ENCODE measurements around the gene CCPG1. TPM values are rescaled to one million over a fixed set of nuclear protein-coding genes. Genes with fewer than 3 reads are reported as not detected.

The CCPG1 gene
- total RNA-seq, 1 donor, result 250 TPM

DNA sequence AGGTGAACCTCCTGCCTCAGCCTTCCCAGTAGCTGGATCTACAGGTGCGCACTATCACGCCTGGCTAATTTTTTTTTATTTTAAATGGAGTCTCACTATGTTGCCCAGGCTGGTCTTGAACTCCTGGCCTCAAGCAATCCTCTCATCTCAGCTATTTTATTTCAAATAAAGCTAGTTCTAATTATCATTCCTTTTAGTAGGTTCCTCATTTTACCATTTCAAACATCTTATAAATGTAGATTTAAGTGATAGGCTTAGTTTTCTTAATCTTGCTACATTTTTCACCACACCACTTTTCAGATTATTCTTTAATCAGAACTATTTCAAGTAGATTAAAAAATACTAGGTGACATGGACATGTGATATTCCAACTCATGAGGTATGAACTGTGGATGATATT is 58.9 kb downstream of the CCPG1 start:
- no peak overlapping the region for H3K4me3 ChIP-seq (ENCODE audit: insufficient read depth, low read length)
- no peak overlapping the region for H2AFZ ChIP-seq (ENCODE audit: low read length)
- H3K9me3 ChIP-seq (ENCODE audit: low read depth, low read length), result no peaks in the 10 kb centered on the region
- no peaks in the 10 kb centered on the region for H4K20me1 ChIP-seq (ENCODE audit: insufficient read depth, low read length)
- H3K4me1 ChIP-seq (ENCODE audit: insufficient read depth, low read length), result no peaks in the 10 kb centered on the region
- no peaks in the 10 kb centered on the region for H3K79me2 ChIP-seq (ENCODE audit: insufficient read depth, low read length)
- TF ChIP-seq, protein P1, sequence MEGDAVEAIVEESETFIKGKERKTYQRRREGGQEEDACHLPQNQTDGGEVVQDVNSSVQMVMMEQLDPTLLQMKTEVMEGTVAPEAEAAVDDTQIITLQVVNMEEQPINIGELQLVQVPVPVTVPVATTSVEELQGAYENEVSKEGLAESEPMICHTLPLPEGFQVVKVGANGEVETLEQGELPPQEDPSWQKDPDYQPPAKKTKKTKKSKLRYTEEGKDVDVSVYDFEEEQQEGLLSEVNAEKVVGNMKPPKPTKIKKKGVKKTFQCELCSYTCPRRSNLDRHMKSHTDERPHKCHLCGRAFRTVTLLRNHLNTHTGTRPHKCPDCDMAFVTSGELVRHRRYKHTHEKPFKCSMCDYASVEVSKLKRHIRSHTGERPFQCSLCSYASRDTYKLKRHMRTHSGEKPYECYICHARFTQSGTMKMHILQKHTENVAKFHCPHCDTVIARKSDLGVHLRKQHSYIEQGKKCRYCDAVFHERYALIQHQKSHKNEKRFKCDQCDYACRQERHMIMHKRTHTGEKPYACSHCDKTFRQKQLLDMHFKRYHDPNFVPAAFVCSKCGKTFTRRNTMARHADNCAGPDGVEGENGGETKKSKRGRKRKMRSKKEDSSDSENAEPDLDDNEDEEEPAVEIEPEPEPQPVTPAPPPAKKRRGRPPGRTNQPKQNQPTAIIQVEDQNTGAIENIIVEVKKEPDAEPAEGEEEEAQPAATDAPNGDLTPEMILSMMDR (IDR thresholded peaks at IDR 0.05; ENCODE audit: extremely low read depth, low read depth, low read length), result no peak
- no peak overlapping the region for H3K27ac ChIP-seq (ENCODE audit: low read depth, low read length)
- H3K27me3 ChIP-seq (ENCODE audit: insufficient read depth, low read length), result no peaks in the 10 kb centered on the region
- DNase-seq (ENCODE audit: insufficient read length, low spot score, missing footprints), result no peak
- peaks cover 2% of the 10 kb centered on the region for H3K36me3 ChIP-seq (ENCODE audit: insufficient read depth, low read length)
- no peak overlapping the region for H3K4me2 ChIP-seq (ENCODE audit: insufficient read depth, low read length)

DNA sequence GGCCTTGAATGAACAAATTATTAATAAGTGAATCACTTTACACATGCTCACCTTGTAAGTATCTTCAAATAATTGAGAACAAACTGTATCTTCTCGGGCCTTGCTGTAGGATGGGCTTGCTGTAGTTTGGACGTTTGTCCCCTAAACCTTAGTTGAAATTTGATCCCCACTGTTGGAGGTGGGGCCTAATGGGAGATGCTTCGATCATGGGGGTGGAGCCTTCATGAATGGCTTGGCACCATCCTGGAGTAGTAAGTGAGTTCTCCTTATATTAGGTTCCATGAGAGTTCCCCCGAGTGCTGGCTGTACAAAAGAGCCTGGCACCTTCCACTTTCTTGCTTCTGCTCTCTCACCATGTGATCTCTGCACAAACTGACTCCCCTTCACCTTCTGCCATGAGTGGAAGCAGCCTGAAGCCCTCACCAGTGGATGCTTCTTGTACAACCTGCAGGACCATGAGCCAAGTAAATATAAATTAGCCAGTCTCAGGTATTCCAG is 59.8 kb downstream of the CCPG1 start:
- Histone ChIP-seq H3K36me3 (ENCODE audit: insufficient read depth, low read length) (peaks cover 2% of the 10 kb centered on the region), H3K27ac (ENCODE audit: low read depth, low read length) (no peak overlapping the region), H3K4me2 (ENCODE audit: insufficient read depth, low read length) (no peak overlapping the region), H3K79me2 (ENCODE audit: insufficient read depth, low read length) (no peaks in the 10 kb centered on the region), H3K27me3 (ENCODE audit: insufficient read depth, low read length) (no peaks in the 10 kb centered on the region), H2AFZ (ENCODE audit: low read length) (no peak overlapping the region), H4K20me1 (ENCODE audit: insufficient read depth, low read length) (no peaks in the 10 kb centered on the region), H3K9me3 (ENCODE audit: low read depth, low read length) (no peaks in the 10 kb centered on the region), H3K4me3 (ENCODE audit: insufficient read depth, low read length) (no peak overlapping the region), H3K4me1 (ENCODE audit: insufficient read depth, low read length) (no peaks in the 10 kb centered on the region)
- TF ChIP-seq, protein P1 (IDR thresholded peaks at IDR 0.05; ENCODE audit: extremely low read depth, low read depth, low read length), result no peak
- DNase-seq (ENCODE audit: insufficient read length, low spot score, missing footprints), result no peak

DNA sequence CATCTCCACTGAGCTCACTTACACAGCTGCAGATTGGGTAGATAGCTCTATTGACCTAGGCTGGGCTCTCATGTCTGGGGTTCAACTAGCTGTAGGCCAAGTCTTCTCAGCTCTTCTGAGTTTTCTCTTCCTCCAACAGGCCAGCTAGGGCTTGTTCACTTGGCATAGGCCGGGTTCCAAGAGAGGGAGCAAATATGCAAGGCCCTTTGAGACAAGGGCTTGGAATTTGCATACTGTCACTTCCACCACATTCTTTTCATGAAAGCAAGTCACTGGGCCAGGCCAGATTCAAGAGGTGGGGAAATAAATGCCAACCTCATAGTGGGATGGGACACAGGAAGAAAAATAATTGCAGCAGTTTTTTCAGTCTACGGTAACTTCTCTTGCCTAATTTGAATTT is 64.0 kb downstream of the CCPG1 start:
- H3K79me2 ChIP-seq (ENCODE audit: insufficient read depth, low read length), result no peaks in the 10 kb centered on the region
- peaks cover 4% of the 10 kb centered on the region for H3K36me3 ChIP-seq (ENCODE audit: insufficient read depth, low read length)
- no peak for DNase-seq (ENCODE audit: insufficient read length, low spot score, missing footprints)
- H3K4me3 ChIP-seq (ENCODE audit: insufficient read depth, low read length), result no peak overlapping the region
- TF ChIP-seq, protein P1 (IDR thresholded peaks at IDR 0.05; ENCODE audit: extremely low read depth, low read depth, low read length), result no peak
- no peak overlapping the region for H3K27ac ChIP-seq (ENCODE audit: low read depth, low read length)
- H3K9me3 ChIP-seq (ENCODE audit: low read depth, low read length), result no peaks in the 10 kb centered on the region
- no peaks in the 10 kb centered on the region for H3K4me1 ChIP-seq (ENCODE audit: insufficient read depth, low read length)
- H3K4me2 ChIP-seq (ENCODE audit: insufficient read depth, low read length), result no peak overlapping the region
- no peaks in the 10 kb centered on the region for H4K20me1 ChIP-seq (ENCODE audit: insufficient read depth, low read length)
- H3K27me3 ChIP-seq (ENCODE audit: insufficient read depth, low read length), result no peaks in the 10 kb centered on the region
- H2AFZ ChIP-seq (ENCODE audit: low read length), result no peak overlapping the region

DNA sequence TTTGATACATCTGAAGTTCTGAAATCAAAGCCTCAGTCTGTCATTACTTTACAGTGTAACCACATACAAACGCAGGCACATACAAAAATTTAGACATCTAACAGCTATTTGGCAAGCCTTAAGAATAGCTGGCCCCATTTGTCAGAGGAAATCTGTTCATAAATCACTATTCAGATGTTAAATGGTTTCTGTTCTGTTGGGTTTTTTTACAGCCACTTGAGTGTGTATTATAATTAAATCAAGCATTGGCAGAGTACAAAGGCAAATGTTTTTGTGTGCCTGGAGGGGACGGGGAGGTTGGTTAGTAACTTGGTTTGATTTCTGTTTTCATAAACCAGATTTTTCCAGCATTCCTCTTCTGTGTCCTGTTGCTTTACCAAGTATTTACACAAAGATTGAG is 65.0 kb downstream of the CCPG1 start:
- Histone ChIP-seq H3K4me1 (ENCODE audit: insufficient read depth, low read length) (no peaks in the 10 kb centered on the region), H4K20me1 (ENCODE audit: insufficient read depth, low read length) (no peaks in the 10 kb centered on the region), H2AFZ (ENCODE audit: low read length) (no peak overlapping the region), H3K4me2 (ENCODE audit: insufficient read depth, low read length) (no peak overlapping the region), H3K9me3 (ENCODE audit: low read depth, low read length) (no peaks in the 10 kb centered on the region), H3K4me3 (ENCODE audit: insufficient read depth, low read length) (no peak overlapping the region), H3K79me2 (ENCODE audit: insufficient read depth, low read length) (no peaks in the 10 kb centered on the region), H3K27ac (ENCODE audit: low read depth, low read length) (peak overlapping the region; percentile 18), H3K27me3 (ENCODE audit: insufficient read depth, low read length) (no peaks in the 10 kb centered on the region), H3K36me3 (ENCODE audit: insufficient read depth, low read length) (peaks cover 4% of the 10 kb centered on the region)
- DNase-seq (ENCODE audit: insufficient read length, low spot score, missing footprints), result no peak
- TF ChIP-seq, protein P1 (IDR thresholded peaks at IDR 0.05; ENCODE audit: extremely low read depth, low read depth, low read length), result no peak

Measured in osteoblast (primary cell).